GM18858 (cell line): ENCODE measurements around the gene LYPLA2.
"Not testable (repeated sequence)": the region's sequence is repeated elsewhere in the genome, so short reads cannot be mapped to it uniquely, and the experiment has no call there.

Experiments used
- ATAC-seq: cut with Tn5 transposase; IDR thresholded peaks from one replicate; pipeline ENCODE4 v1.9.1; 2021; ENCODE audit not compliant: unreplicated experiment

LYPLA2 gene

DNA sequence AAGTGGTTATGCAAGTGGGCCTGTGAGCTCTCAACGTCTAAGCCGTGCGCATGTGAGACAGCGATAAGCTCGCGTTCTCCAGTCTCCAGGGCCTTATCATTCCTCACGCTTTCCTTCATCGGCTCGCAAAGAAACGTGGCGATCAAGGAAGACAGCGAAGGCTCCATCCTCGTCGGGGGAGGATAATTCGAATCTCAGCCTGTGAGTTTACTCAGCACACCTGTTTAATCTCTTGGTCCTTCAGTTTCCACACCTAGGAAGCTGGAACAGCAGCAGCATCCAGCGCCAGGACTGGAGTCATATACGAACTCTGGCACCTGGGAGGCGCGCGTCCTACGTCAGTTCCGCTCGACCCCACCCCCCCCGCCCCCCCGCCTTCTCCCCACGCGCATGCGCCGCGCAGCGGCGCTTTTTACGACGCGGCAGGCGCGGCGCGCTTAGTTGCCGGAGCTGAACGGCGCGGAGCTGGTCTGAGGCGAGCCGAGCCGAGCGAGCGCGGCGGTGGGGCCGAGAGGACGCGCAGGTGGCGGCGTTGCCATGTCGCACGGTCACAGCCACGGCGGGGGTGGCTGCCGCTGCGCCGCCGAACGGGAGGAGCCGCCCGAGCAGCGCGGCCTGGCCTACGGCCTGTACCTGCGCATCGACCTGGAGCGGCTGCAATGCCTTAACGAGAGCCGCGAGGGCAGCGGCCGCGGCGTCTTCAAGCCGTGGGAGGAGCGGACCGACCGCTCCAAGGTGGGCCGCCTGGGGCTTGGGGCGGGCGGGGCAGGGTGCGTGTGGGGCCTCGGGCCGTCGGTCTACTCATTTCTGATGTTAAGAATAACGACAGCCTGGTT lies 12.7 kb upstream of the LYPLA2 start, which contains the start of gene PITHD1:
TSS of gene PITHD1 (plus strand) at position 440 of the 836 bp plus-strand sequence. CDS start at position 538, 98 bp downstream.
- ATAC-seq: peak; percentile 34

GRCh38 chr1:23779826-23780371 lies 11.0 kb upstream of the LYPLA2 start:
- no peak for ATAC-seq

DNA sequence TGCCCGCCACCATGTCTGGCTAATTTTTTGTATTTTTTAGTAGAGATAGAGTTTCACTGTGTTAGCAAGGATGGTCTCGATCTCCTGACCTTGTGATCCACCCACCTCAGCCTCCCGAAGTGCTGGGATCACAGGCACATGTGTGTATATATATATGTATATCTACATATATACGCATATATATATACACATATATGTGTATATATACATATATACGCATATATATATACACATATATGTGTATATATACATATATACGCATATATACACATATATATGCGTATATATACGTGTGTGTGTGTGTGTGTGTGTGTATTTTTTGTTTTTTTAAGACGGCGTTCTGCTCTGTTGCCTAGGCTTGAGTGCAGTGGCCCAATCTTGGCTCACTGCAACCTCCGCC lies 7.8 kb upstream of the LYPLA2 start:
- not testable (repeated sequence) for ATAC-seq

DNA sequence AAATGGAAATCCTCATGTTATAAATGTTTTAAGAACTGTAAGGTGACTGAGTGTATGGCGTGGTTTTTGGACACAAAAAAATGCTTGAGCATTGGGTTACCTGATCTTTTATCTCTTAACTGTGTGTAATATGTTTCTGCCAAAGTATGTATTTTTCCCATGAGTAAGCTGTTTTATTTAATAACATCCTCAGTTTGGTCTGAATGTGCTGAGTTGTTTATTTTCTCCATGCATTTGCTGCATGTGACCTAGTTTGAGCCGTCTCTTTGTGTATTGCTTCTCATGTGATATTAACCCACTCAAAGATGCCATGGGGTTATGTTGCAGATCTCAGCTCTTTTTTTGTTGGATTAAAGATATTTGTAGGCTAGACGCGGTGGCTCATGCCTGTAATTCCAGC lies 6.1 kb upstream of the LYPLA2 start:
- no peak for ATAC-seq

DNA sequence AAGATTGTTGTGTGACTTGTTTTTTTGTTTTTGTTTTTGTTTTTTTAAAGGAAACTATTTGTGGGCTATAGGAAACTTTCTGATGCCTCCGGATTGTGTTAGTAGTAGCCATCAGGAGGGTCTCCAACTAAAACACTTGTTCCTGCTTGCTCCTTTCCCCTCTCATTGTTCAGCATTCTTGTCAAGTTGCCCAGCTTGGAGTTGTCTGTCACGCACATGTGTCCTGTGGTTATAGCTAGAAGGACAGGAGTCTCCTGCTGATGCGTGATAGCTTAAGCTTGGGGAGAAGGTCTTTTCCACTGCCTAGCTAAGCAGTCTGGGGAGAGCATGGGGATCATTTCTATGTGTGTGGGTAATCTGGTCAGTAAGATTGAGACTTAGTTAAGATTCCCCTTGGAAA lies 3.2 kb upstream of the LYPLA2 start:
- ATAC-seq: no peak

DNA sequence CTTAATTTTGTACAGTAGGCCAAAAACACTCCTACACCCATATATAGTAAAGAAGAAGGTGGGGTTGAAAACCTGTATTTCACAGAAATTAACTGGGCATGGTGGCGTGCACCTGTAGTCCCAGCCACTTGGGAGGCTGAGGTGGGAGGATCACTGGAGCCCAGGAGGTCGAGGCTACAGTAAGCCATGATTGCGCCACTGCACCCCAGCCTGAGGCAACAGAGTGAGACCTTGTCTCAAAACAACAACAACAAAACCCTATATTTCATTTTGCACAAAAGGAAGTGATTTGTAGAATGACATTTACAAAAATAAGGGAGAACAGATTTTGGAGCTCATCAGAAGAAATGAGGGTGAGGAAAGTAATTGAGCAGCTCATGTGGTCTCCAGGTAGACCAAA lies 2.2 kb upstream of the LYPLA2 start:
- ATAC-seq: no peak

DNA sequence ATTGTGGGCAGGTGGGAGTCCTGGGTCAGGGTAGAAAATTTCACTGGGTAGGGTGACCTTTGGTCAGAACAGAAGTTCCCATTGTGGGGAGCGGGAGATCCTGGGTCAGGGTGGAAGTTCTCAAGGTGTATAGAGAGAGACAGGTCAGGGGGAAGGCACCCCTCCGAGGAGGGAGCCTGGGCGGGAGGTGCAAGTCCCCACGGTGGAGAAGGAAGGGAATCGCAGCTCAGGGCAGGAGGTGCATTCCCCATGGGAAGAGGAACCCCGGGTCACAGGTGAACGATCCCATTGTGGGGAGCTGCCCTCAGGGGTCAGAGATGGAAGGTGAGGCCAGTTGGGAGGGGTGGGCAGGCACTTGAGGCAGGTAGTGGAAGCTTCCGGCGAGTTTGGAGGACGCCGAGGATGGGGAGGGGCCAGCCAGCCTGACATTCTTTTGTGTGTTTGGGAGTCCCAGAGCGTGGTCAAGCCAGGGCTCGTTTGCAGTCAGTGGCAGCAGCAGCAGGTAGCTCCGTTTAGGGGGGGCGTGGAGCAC lies 637 bp downstream of the LYPLA2 start:
- no peak for ATAC-seq

- no peak for ATAC-seq
These were observed 1.4 kb downstream of the LYPLA2 start for GRCh38 chr1:23792151-23792945.

DNA sequence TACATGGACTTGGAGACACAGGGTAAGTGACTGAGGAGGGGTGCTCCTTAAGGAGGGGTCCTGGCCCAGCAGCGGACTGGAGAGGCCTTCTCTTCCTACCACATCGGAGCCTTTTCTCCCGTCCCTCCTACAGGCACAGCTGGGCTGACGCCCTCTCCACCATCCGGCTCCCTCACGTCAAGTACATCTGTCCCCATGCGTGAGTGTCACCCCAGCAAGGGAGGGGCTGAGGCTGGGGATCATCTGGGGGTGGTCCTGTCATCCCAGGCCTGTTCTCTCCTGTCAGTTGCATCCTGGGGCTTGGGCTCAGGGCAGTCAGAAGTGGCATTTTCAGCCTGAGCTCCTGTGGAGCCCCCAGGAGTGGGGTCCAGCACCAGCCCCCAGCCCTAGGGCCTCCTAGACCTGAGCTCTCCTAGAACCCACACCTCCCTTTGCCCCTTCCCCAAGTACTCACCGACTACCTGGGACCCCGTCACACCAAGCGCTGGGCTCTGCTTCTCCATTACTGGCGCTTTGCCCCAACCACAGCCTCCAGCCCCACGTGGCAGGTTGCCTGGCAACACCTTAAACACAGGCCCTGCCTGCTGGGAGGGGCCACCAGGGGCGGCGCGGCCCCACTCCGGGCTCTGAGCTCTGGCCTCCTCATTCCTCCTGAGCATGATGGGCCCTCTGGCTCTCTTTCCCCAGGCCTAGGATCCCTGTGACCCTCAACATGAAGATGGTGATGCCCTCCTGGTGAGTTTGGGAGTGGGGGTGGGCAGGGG lies 2.3 kb downstream of the LYPLA2 start:
- ATAC-seq: no peak

GRCh38 chr1:23793861-23794731 lies 3.2 kb downstream of the LYPLA2 start:
- no peak for ATAC-seq

DNA sequence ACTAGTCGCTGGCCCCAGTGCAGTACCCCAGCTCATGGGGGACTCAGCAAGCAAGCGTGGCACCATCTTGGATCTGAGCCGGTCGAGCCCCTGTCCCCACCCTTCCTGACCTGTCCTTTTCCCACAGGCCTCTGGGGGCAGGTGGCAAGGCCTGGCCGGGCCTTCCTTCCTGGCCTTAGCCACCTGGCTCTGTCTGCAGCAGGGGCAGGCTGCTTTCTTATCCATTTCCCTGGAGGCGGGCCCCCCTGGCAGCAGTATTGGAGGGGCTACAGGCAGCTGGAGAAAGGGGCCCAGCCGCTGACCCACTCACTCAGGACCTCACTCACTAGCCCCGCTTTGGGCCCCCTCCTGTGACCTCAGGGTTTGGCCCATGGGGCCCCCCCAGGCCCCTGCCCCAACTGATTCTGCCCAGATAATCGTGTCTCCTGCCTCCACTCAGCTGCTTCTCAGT lies 3.8 kb downstream of the LYPLA2 start:
- not testable (repeated sequence) for ATAC-seq

GRCh38 chr1:23795676-23796465 lies 4.9 kb downstream of the LYPLA2 start:
- no peak for ATAC-seq

GRCh38 chr1:23796466-23797271 lies 5.7 kb downstream of the LYPLA2 start:
- ATAC-seq: no peak

GRCh38 chr1:23797478-23798448 lies 6.8 kb downstream of the LYPLA2 start:
- ATAC-seq: no peak

- no peak for ATAC-seq
These were observed 7.8 kb downstream of the LYPLA2 start for GRCh38 chr1:23798662-23799142.

DNA sequence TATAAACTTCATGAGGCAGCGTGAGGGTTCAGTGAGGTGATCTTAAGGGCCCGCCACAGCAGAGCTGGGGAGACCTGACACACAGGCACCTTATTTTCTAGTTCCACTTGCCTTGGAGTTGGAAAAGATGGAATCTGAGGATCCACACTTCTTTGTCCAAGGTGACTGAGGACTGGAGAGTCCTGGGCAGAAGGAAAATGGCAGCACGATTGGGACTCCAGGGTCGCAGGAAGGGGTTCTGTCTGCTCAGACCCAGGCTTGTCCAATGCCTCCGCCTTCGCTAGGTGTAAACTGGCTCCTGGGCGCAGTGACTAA lies 8.3 kb downstream of the LYPLA2 start:
- no peak for ATAC-seq
